WTC11 (cell line): Measurements from ENCODE around the gene CXCL6. TPM values are rescaled to one million over a fixed set of nuclear protein-coding genes. Genes with fewer than 3 reads are reported as not detected.

Experiments used
- ATAC-seq: fragments of 200-7000 bp; cut with Tn5 transposase; 2 replicates; pipeline ENCODE4 v1.10.0; 2021; ENCODE audit warnings: mild to moderate bottlenecking, moderate library complexity
- CTCF ChIA-PET: fragments of 300-600 bp; sonication (Branson Sonifier 250); formaldehyde crosslinking; loops from one replicate; lab custom pipeline; 2021; ENCODE audit warnings: antibody characterized with exemption; lab: Charles Lee
- POLR2A ChIA-PET: fragments of 350-600 bp; sonication (Branson Sonifier 250); formaldehyde crosslinking; loops from one replicate; lab custom pipeline; 2021; ENCODE audit warnings: antibody characterized with exemption; lab: Charles Lee
- DNase-seq: peaks from one replicate; pipeline ENCODE4 v3.0.0; 2021; ENCODE audit warnings: low spot score
- H3K27ac Mint-ChIP-seq: 2 replicates; pipeline ENCODE4 v1.8.0; 2021; ENCODE audit warnings: mixed read lengths
- H3K27me3 Mint-ChIP-seq: 2 replicates; pipeline ENCODE4 v1.8.0; 2021; ENCODE audit warnings: low read depth, mild to moderate bottlenecking, moderate library complexity, mixed read lengths
- H3K36me3 Mint-ChIP-seq: 2 replicates; pipeline ENCODE4 v1.8.0; 2021; ENCODE audit warnings: mixed read lengths
- H3K4me1 Mint-ChIP-seq: 2 replicates; pipeline ENCODE4 v1.8.0; 2022; ENCODE audit warnings: mixed read lengths
- H3K4me3 Mint-ChIP-seq: 2 replicates; pipeline ENCODE4 v1.8.0; 2021; ENCODE audit warnings: mild to moderate bottlenecking, moderate library complexity, mixed read lengths
- H3K9me3 Mint-ChIP-seq: 2 replicates; pipeline ENCODE4 v1.8.0; 2021; ENCODE audit warnings: mixed read lengths
- ATF6 ChIP-seq: sonication (generic); formaldehyde crosslinking; IDR thresholded peaks from 2 replicates; pipeline ENCODE4 v1.8.1; 2023; ENCODE audit warnings: mild to moderate bottlenecking, missing genetic modification reagents
- CBFB ChIP-seq: sonication (generic); formaldehyde crosslinking; IDR thresholded peaks from 2 replicates; pipeline ENCODE4 v1.8.1; 2022; ENCODE audit warnings: mild to moderate bottlenecking, low read depth, missing genetic modification reagents
- CDX4 ChIP-seq: fragments of 250-450 bp; sonication (Bioruptor Pico); IDR thresholded peaks from 2 replicates; pipeline ENCODE4 v1.9.0; 2021; ENCODE audit warnings: moderate library complexity, mild to moderate bottlenecking, inconsistent platforms, borderline replicate concordance
- ELF4 ChIP-seq: sonication (generic); formaldehyde crosslinking; IDR thresholded peaks from 2 replicates; pipeline ENCODE4 v1.8.1; 2022; ENCODE audit warnings: low read depth, mild to moderate bottlenecking, moderate library complexity, missing genetic modification reagents
- ETV6 ChIP-seq: sonication (generic); formaldehyde crosslinking; IDR thresholded peaks from 2 replicates; pipeline ENCODE4 v1.8.1; 2022; ENCODE audit warnings: mild to moderate bottlenecking, missing genetic modification reagents
- FOXJ3 ChIP-seq: sonication (generic); formaldehyde crosslinking; IDR thresholded peaks from 2 replicates; pipeline ENCODE4 v1.9.0; 2021; ENCODE audit warnings: missing genetic modification reagents, mild to moderate bottlenecking, borderline replicate concordance
- HMGXB4 ChIP-seq: sonication (generic); formaldehyde crosslinking; IDR thresholded peaks from 2 replicates; pipeline ENCODE4 v1.8.1; 2023; ENCODE audit warnings: mild to moderate bottlenecking, moderate library complexity, missing genetic modification reagents
- KAT7 ChIP-seq: sonication (generic); formaldehyde crosslinking; IDR thresholded peaks from 2 replicates; pipeline ENCODE4 v1.8.1; 2023; ENCODE audit warnings: missing genetic modification reagents, mild to moderate bottlenecking, borderline replicate concordance
- MLX ChIP-seq: sonication (generic); formaldehyde crosslinking; IDR thresholded peaks from 2 replicates; pipeline ENCODE4 v1.8.1; 2023; ENCODE audit warnings: mild to moderate bottlenecking, missing genetic modification reagents, moderate library complexity
- NFATC4 ChIP-seq: fragments of 250-450 bp; sonication (Bioruptor Pico); IDR thresholded peaks from 2 replicates; pipeline ENCODE4 v1.9.0; 2021; ENCODE audit warnings: mild to moderate bottlenecking
- OVOL2 ChIP-seq: fragments of 250-450 bp; sonication (Bioruptor Pico); IDR thresholded peaks from 2 replicates; pipeline ENCODE4 v1.9.0; 2021; ENCODE audit warnings: mild to moderate bottlenecking, borderline replicate concordance
- PRRX2 ChIP-seq: fragments of 250-450 bp; sonication (Bioruptor Pico); IDR thresholded peaks from 2 replicates; pipeline ENCODE4 v1.8.0; 2021; ENCODE audit warnings: mild to moderate bottlenecking
- USF1 ChIP-seq: sonication (generic); formaldehyde crosslinking; IDR thresholded peaks from 2 replicates; pipeline ENCODE4 v1.8.0; 2022; ENCODE audit warnings: mild to moderate bottlenecking, missing genetic modification reagents
- USF2 ChIP-seq: sonication (generic); formaldehyde crosslinking; IDR thresholded peaks from 2 replicates; pipeline ENCODE4 v1.8.1; 2023; ENCODE audit warnings: mild to moderate bottlenecking, missing genetic modification reagents, moderate library complexity
- ZBTB21 ChIP-seq: sonication (generic); formaldehyde crosslinking; IDR thresholded peaks from 2 replicates; pipeline ENCODE4 v1.8.1; 2023; ENCODE audit warnings: mild to moderate bottlenecking, missing genetic modification reagents, borderline replicate concordance
- ZNF263 ChIP-seq: sonication (generic); formaldehyde crosslinking; IDR thresholded peaks from 2 replicates; pipeline ENCODE4 v1.8.1; 2022; ENCODE audit warnings: low read depth, mild to moderate bottlenecking, moderate library complexity, missing genetic modification reagents
- ZNF423 ChIP-seq: fragments of 250-450 bp; sonication (Bioruptor Pico); IDR thresholded peaks from 2 replicates; pipeline ENCODE4 v2.1.2; 2022; ENCODE audit warnings: mild to moderate bottlenecking, moderate library complexity
- ZNF671 ChIP-seq: fragments of 250-450 bp; sonication (Bioruptor Pico); IDR thresholded peaks from 2 replicates; pipeline ENCODE4 v1.8.0; 2021; ENCODE audit warnings: mild to moderate bottlenecking
- total RNA-seq: library from RNA; stranded (reverse); gene quantifications from 3 replicates; pipeline ENCODE4 v1.2.3, GENCODE V29; 2021

Gene CXCL6
- total RNA-seq, 1 experiment from 2014 or later = 4.9 TPM

- TF ChIP-seq USF1 (CRISPR knock-in tag) = 0 out of 2 replicates have a peak, but pooled peaks have one; percentile 10
- TF ChIP-seq, all 79 proteins: peak for 7
Observed at GRCh38 chr4:73836373-73837279, at the start of gene CXCL6 (continued).

- no peak overlapping the region for H3K27ac Mint-ChIP-seq
- no peaks in the 10 kb centered on the region for H3K36me3 Mint-ChIP-seq
- TF ChIP-seq CBFB (CRISPR knock-in tag) (no peak), ZNF263 (CRISPR knock-in tag) (no peak), ATF6 (CRISPR knock-in tag) (no peak), NFATC4 (CRISPR knock-in tag) (no peak)
- H3K27me3 Mint-ChIP-seq = peaks cover 7% of the 10 kb centered on the region
- H3K9me3 Mint-ChIP-seq = no peaks in the 10 kb centered on the region
- no peak for ATAC-seq
- no peaks in the 10 kb centered on the region for H3K4me1 Mint-ChIP-seq
- DNase-seq = no peak
- ChIA-PET POLR2A (no interaction called here), CTCF (no interaction called here)
- H3K4me3 Mint-ChIP-seq = no peak overlapping the region
Observed at GRCh38 chr4:73788411-73788810, 48.1 kb upstream of the CXCL6 start.

GRCh38 chr4:73798842-73799241, 37.6 kb upstream of the CXCL6 start:
- H3K36me3 Mint-ChIP-seq = no peaks in the 10 kb centered on the region
- no peak for ATAC-seq
- POLR2A ChIA-PET = no interaction called here
- no peaks in the 10 kb centered on the region for H3K4me1 Mint-ChIP-seq
- H3K4me3 Mint-ChIP-seq = no peak overlapping the region
- CTCF ChIA-PET = no interaction called here
- TF ChIP-seq OVOL2 (CRISPR knock-in tag) = no peak
- H3K27ac Mint-ChIP-seq = no peak overlapping the region
- no peaks in the 10 kb centered on the region for H3K27me3 Mint-ChIP-seq
- no peak for DNase-seq
- peaks cover 20% of the 10 kb centered on the region for H3K9me3 Mint-ChIP-seq

GRCh38 chr4:73800206-73800605, 36.3 kb upstream of the CXCL6 start:
- H3K27me3 Mint-ChIP-seq = no peaks in the 10 kb centered on the region
- H3K27ac Mint-ChIP-seq = no peak overlapping the region
- no peaks in the 10 kb centered on the region for H3K36me3 Mint-ChIP-seq
- DNase-seq = no peak
- H3K4me1 Mint-ChIP-seq = no peaks in the 10 kb centered on the region
- peaks cover 19% of the 10 kb centered on the region for H3K9me3 Mint-ChIP-seq
- POLR2A ChIA-PET = no interaction called here
- H3K4me3 Mint-ChIP-seq = no peak overlapping the region
- ATAC-seq = no peak
- CTCF ChIA-PET = no interaction called here
- TF ChIP-seq ETV6 (CRISPR knock-in tag) (no peak), MLX (CRISPR knock-in tag) (no peak), ELF4 (CRISPR knock-in tag) (no peak), ZBTB21 (CRISPR knock-in tag) (no peak), KAT7 (CRISPR knock-in tag) (no peak), ATF6 (CRISPR knock-in tag) (no peak), HMGXB4 (CRISPR knock-in tag) (no peak), FOXJ3 (CRISPR knock-in tag) (no peak), PRRX2 (CRISPR knock-in tag) (no peak), ZNF423 (CRISPR knock-in tag) (no peak), CDX4 (no peak), USF2 (CRISPR knock-in tag) (no peak), ZNF671 (CRISPR knock-in tag) (no peak)
